H1 (cell line): ENCODE measurements around the gene RPL3. TPM values are rescaled to one million over a fixed set of nuclear protein-coding genes. Genes with fewer than 3 reads are reported as not detected.

Experiments used
- CTCF ChIA-PET: fragments of 300-600 bp; sonication (Branson Sonifier 250); formaldehyde crosslinking; loops from one replicate; lab custom pipeline; 2021; ENCODE audit not compliant: partially characterized antibody; lab: Charles Lee
- POLR2A ChIA-PET: fragments of 300-600 bp; sonication (Branson Sonifier 250); formaldehyde crosslinking; loops from one replicate; lab custom pipeline; 2021; ENCODE audit warnings: inconsistent platforms; ENCODE audit not compliant: partially characterized antibody; lab: Charles Lee
- DNase-seq, 2 experiments: peaks; one replicate each; pipeline versions ENCODE4 v3.0.0 to v3.0.0-alpha.2; 2010 to 2022; ENCODE audit warnings: low spot score in 2 of 2, low read depth in 1 of 2, mixed read lengths in 1 of 2
- FAIRE-seq: peaks from 2 replicates; lab custom pipeline; 2011; peaks lifted over from hg19 to GRCh38; lab: Jason Lieb, UNC
- H2AFZ ChIP-seq: 2 replicates; pipeline ENCODE4 v1.8.1; 2012; ENCODE audit warnings: low read length, inconsistent platforms
- H2AK5ac ChIP-seq: 2 replicates; pipeline ENCODE4 v1.6.1; 2013; ENCODE audit warnings: low read depth, low read length
- H2BK120ac ChIP-seq: replicated peaks from 2 replicates; pipeline ENCODE3; 2013; ENCODE audit warnings: low read depth, low read length, inconsistent platforms
- H2BK12ac ChIP-seq: 2 replicates; pipeline ENCODE4 v1.6.1; 2013; ENCODE audit warnings: low read depth, low read length
- H2BK15ac ChIP-seq: 2 replicates; pipeline ENCODE4 v1.6.1; 2013; ENCODE audit warnings: low read length
- H2BK20ac ChIP-seq: 2 replicates; pipeline ENCODE4 v1.6.1; 2013; ENCODE audit warnings: low read length
- H2BK5ac ChIP-seq: 2 replicates; pipeline ENCODE4 v1.6.1; 2013; ENCODE audit warnings: low read depth, low read length
- H3K14ac ChIP-seq: 2 replicates; pipeline ENCODE4 v1.6.1; 2013; ENCODE audit warnings: inconsistent platforms; ENCODE audit not compliant: insufficient read length
- H3K18ac ChIP-seq: 2 replicates; pipeline ENCODE4 v1.6.1; 2013; ENCODE audit warnings: low read length; ENCODE audit errors: extremely low read depth
- H3K23ac ChIP-seq: 2 replicates; pipeline ENCODE4 v1.6.1; 2013; ENCODE audit warnings: inconsistent platforms; ENCODE audit not compliant: insufficient read length
- H3K23me2 ChIP-seq: 2 replicates; pipeline ENCODE4 v1.6.1; 2013; ENCODE audit warnings: low read depth, low read length
- H3K27ac ChIP-seq: 2 replicates; pipeline ENCODE4 v1.6.1; 2011; ENCODE audit warnings: low read depth, low read length, inconsistent platforms
- H3K27me3 ChIP-seq, 4 experiments: replicated peaks in 1 of 4; 1 replicate in 1 of 4; 2 replicates in 3 of 4; pipeline versions ENCODE4 v1.6.1 to v1.8.1; 2011 to 2013; ENCODE audit warnings: low read length in 3 of 4, mild to moderate bottlenecking in 3 of 4, inconsistent platforms in 2 of 4, mixed read lengths in 2 of 4, moderate library complexity in 1 of 4; ENCODE audit not compliant: control insufficient read depth in 3 of 4, insufficient read depth in 3 of 4; ENCODE audit errors: extremely low read depth in 1 of 4
- H3K36me3 ChIP-seq, 4 experiments: 2 replicates each; pipeline versions ENCODE4 v1.6.1 to v1.8.1; 2011 to 2013; ENCODE audit warnings: mild to moderate bottlenecking in 4 of 4, low read length in 3 of 4, moderate library complexity in 2 of 4, control low read depth in 1 of 4, inconsistent platforms in 1 of 4; ENCODE audit not compliant: insufficient read depth in 4 of 4, control insufficient read depth in 2 of 4
- H3K4ac ChIP-seq: replicated peaks from 2 replicates; pipeline ENCODE3; 2013; ENCODE audit warnings: low read length, low read depth, mixed read lengths, inconsistent platforms; ENCODE audit not compliant: insufficient read length
- H3K4me1 ChIP-seq, 4 experiments: replicated peaks in 1 of 4; 1 replicate in 1 of 4; 2 replicates in 3 of 4; pipeline versions ENCODE4 v1.6.1 to v1.8.1; 2011 to 2013; ENCODE audit warnings: low read length in 3 of 4, inconsistent platforms in 2 of 4, mixed read lengths in 1 of 4; ENCODE audit not compliant: insufficient read depth in 4 of 4, control insufficient read depth in 3 of 4
- H3K4me2 ChIP-seq, 2 experiments: 2 replicates each; pipeline versions ENCODE4 v1.6.1 to v1.8.1; 2011 to 2013; ENCODE audit warnings: low read depth in 2 of 2, low read length in 2 of 2, control low read depth in 1 of 2, inconsistent platforms in 1 of 2, mild to moderate bottlenecking in 1 of 2; ENCODE audit not compliant: insufficient read depth in 1 of 2
- H3K4me3 ChIP-seq, 4 experiments: fragments of 200-600, 300-600 bp in 1 of 4; sonication (generic), shearing (Covaris generic), sonication (Bioruptor Twin) in 1 of 4; 2 replicates each; pipeline versions ENCODE4 v1.5.1 to v1.8.1; 2011 to 2016; ENCODE audit warnings: low read length in 4 of 4, low read depth in 3 of 4, control low read depth in 2 of 4, inconsistent platforms in 2 of 4, mild to moderate bottlenecking in 2 of 4, mixed read lengths in 1 of 4, moderate library complexity in 1 of 4; ENCODE audit not compliant: insufficient read depth in 2 of 4; ENCODE audit errors: extremely low read depth in 1 of 4
- H3K56ac ChIP-seq: replicated peaks from 2 replicates; pipeline ENCODE3; 2013; ENCODE audit warnings: low read depth, mild to moderate bottlenecking, mixed read lengths, low read length, inconsistent platforms; ENCODE audit not compliant: insufficient read length
- H3K79me1 ChIP-seq: 2 replicates; pipeline ENCODE4 v1.6.1; 2013; ENCODE audit warnings: low read depth, low read length, control low read depth
- H3K79me2 ChIP-seq, 2 experiments: 2 replicates each; pipeline versions ENCODE4 v1.6.1 to v1.8.1; 2012 to 2013; ENCODE audit warnings: low read length in 2 of 2, mild to moderate bottlenecking in 2 of 2, inconsistent platforms in 1 of 2; ENCODE audit not compliant: insufficient read depth in 2 of 2, control insufficient read depth in 1 of 2
- H3K9ac ChIP-seq, 4 experiments: replicated peaks in 1 of 4; 1 replicate in 1 of 4; 2 replicates in 3 of 4; pipeline versions ENCODE4 v1.6.1 to v1.8.1; 2011 to 2013; ENCODE audit warnings: low read depth in 3 of 4, low read length in 3 of 4, control low read depth in 2 of 4, mild to moderate bottlenecking in 2 of 4, moderate library complexity in 2 of 4, inconsistent platforms in 1 of 4; ENCODE audit errors: extremely low read depth in 1 of 4
- H3K9me3 ChIP-seq, 2 experiments: 2 replicates each; pipeline versions ENCODE4 v1.6.1 to v1.8.1; 2012 to 2013; ENCODE audit warnings: mild to moderate bottlenecking in 2 of 2, moderate library complexity in 2 of 2, control low read depth in 1 of 2, inconsistent platforms in 1 of 2, low read depth in 1 of 2, low read length in 1 of 2, mixed read lengths in 1 of 2; ENCODE audit not compliant: insufficient read depth in 2 of 2
- H4K20me1 ChIP-seq, 2 experiments: replicated peaks in 1 of 2; 2 replicates each; pipeline versions ENCODE3 to v1.8.1; 2011 to 2013; ENCODE audit warnings: inconsistent platforms in 2 of 2, low read length in 2 of 2, mild to moderate bottlenecking in 1 of 2; ENCODE audit not compliant: insufficient read depth in 2 of 2, control insufficient read depth in 1 of 2
- H4K5ac ChIP-seq: 2 replicates; pipeline ENCODE4 v1.6.1; 2013; ENCODE audit warnings: low read length, low read depth, mixed read lengths, inconsistent platforms; ENCODE audit not compliant: insufficient read length
- H4K8ac ChIP-seq: 2 replicates; pipeline ENCODE4 v1.8.0; 2013; ENCODE audit warnings: mild to moderate bottlenecking, moderate library complexity, low read length, inconsistent platforms; ENCODE audit not compliant: insufficient read depth; ENCODE audit errors: extremely low read depth
- H4K91ac ChIP-seq: replicated peaks from 2 replicates; pipeline ENCODE3; 2013; ENCODE audit warnings: low read length, mixed read lengths, inconsistent platforms; ENCODE audit not compliant: insufficient read length
- ASH2L ChIP-seq: fragments of 200-600, 300-600 bp; sonication (generic); IDR thresholded peaks from one replicate; pipeline ENCODE4 v1.7.1; 2017; ENCODE audit warnings: low read length
- CBX5 ChIP-seq: fragments of 300-800, 300-1000 bp; sonication (generic); IDR thresholded peaks from 2 replicates; pipeline ENCODE4 v1.7.1; 2016; ENCODE audit warnings: antibody characterized with exemption, low read length, low read depth
- CTBP2 ChIP-seq: IDR thresholded peaks from 2 replicates; pipeline ENCODE4 v1.7.0; 2011; ENCODE audit warnings: borderline replicate concordance, mild to moderate bottlenecking, moderate library complexity, mixed read lengths, low read length; ENCODE audit not compliant: insufficient read depth, insufficient read length
- GTF2F1 ChIP-seq: IDR thresholded peaks from 2 replicates; pipeline ENCODE4 v1.6.1; 2012; ENCODE audit warnings: low read depth, low read length, improper control_type of control experiment, borderline replicate concordance
- JUN ChIP-seq: IDR thresholded peaks from 2 replicates; pipeline ENCODE4 v1.6.1; 2011; ENCODE audit warnings: low read depth, mild to moderate bottlenecking, improper control_type of control experiment, low read length
- RBBP5 ChIP-seq: IDR thresholded peaks from 2 replicates; pipeline ENCODE4 v1.7.1; 2012; ENCODE audit warnings: low read depth, mild to moderate bottlenecking, inconsistent platforms, low read length, moderate library complexity, borderline replicate concordance
- SIX5 ChIP-seq: IDR thresholded peaks from 2 replicates; pipeline ENCODE4 v1.6.1; 2011; ENCODE audit warnings: mild to moderate bottlenecking, low read depth, low read length
- ZNF274 ChIP-seq: IDR thresholded peaks from 2 replicates; pipeline ENCODE4 v1.7.0; 2012; ENCODE audit warnings: low read length, borderline replicate concordance; ENCODE audit errors: extremely low read depth
- WGBS, 2 experiments: shearing (Covaris generic) in 1 of 2; methylation state at CpG; one replicate each; pipeline versions ENCODE4 v1.1.6 to v1.1.7; 2013 to 2015; ENCODE audit warnings: low lambda C conversion rate in 2 of 2, mixed read lengths in 2 of 2, inconsistent platforms in 1 of 2, low coverage in 1 of 2, missing lambda C conversion rate in 1 of 2; ENCODE audit not compliant: insufficient replicate concordance in 2 of 2, insufficient coverage in 1 of 2, insufficient read length in 1 of 2; ENCODE audit errors: extremely low coverage in 1 of 2, missing lambda C conversion rate in 1 of 2; 5-methylcytosine and 5-hydroxymethylcytosine counted together
- polyA plus RNA-seq, 7 experiments: library from polyadenylated mRNA; depleted of rRNA in 3 of 7; stranded (reverse) in 5 of 7; unstranded in 2 of 7; fragments of >200 nt in 5 of 7; fragments of 200-250 nt in 2 of 7; gene quantifications; 1 replicate in 5 of 7; 2 replicates in 1 of 7; 4 replicates in 1 of 7; pipeline versions ENCODE4 v1.2.1 to v1.2.3, GENCODE V29; 2011 to 2013; ENCODE audit warnings: missing spikeins in 2 of 7, mixed read lengths in 2 of 7
- total RNA-seq: library from RNA; stranded (reverse); fragmentation: NEBNext Ultra II Directional; extraction: Animal tissue kit (Norgen Biotek cat#: 25700); gene quantifications from 2 replicates; pipeline ENCODE4 v1.2.1, GENCODE V29; 2021
- TF ChIP-seq, protein P1 (sequence below): IDR thresholded peaks from 2 replicates; pipeline ENCODE4 v1.6.1; 2012; ENCODE audit warnings: low read length, inconsistent platforms
- TF ChIP-seq, protein P2 (sequence below): IDR thresholded peaks from 2 replicates; pipeline ENCODE4 v1.6.1; 2012; ENCODE audit warnings: inconsistent platforms

The RPL3 gene
- total and polyA plus RNA-seq, 2 of the 8 experiments (the other 6 are each of a cell fraction or from before 2014, with no cell fraction given), result 2,865 to 5,466 TPM

DNA sequence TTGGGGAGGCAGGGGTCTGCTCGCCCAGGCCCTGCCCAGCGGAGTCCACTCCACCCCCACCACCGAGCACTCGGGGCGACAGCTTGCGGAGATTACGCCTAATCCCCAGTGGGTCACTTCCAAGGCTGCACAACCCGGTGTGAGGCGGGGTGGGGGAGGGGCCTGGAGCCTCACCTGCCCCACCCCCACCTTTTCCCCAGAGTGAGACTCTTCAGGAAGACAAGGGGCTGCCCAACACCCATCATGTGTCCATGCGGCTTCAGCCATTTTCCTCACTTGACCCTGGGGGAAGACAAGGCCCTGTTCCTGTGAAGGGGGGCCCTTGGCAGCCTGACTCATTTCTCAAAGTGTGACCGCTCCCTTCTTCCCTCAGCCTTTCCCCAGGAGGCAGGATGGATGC is 42.8 kb upstream of the RPL3 start:
- Histone ChIP-seq H4K91ac (peak overlapping the region; percentile 76), H2AFZ (no peak overlapping the region), H2BK15ac (peak overlapping the region; percentile 61; the same call in 1 of the 2 replicates), H4K8ac (no peak overlapping the region), H2AK5ac (peak overlapping the region; percentile 86; the same call in 1 of the 2 replicates), H3K9ac (no peak overlapping the region; a peak in 1 of 7 replicates), H3K27ac (peak overlapping the region; percentile 12; the same call in 1 of the 2 replicates), H4K20me1 (peaks cover 5 to 8% of the 10 kb centered on the region in 2 experiments), H3K27me3 (0 out of 7 replicates have a peak, but pooled peaks cover 0 to 2% (median 0%) of the 10 kb centered on the region in 4 experiments), H3K23ac (no peak overlapping the region), H2BK5ac (peak overlapping the region; percentile 49; the same call in 1 of the 2 replicates), H2BK20ac (no peak overlapping the region), H2BK12ac (peak overlapping the region; percentile 77; the same call in 1 of the 2 replicates), H3K56ac (no peak overlapping the region), H3K9me3 (no peaks in the 10 kb centered on the region), H3K4me2 (peak overlapping the region; percentile 21 to 40; a peak in 3 of 4 replicates), H3K4me1 (peaks cover 4 to 39% (median 26%) of the 10 kb centered on the region in 4 experiments), H2BK120ac (no peak overlapping the region), H4K5ac (peak overlapping the region; percentile 12), H3K79me2 (peaks cover 0 to 4% of the 10 kb centered on the region in 2 experiments; a peak in 1 of 4 replicates), H3K14ac (no peak overlapping the region), H3K18ac (peak overlapping the region; percentile 68; the same call in 1 of the 2 replicates), H3K4me3 (no peak overlapping the region), H3K79me1 (peaks cover 6% of the 10 kb centered on the region; the same call in 1 of the 2 replicates), H3K36me3 (peaks cover 0 to 5% (median 0%) of the 10 kb centered on the region in 4 experiments; a peak in 2 of 8 replicates), H3K23me2 (no peaks in the 10 kb centered on the region), H3K4ac (peak overlapping the region; percentile 19)
- ChIA-PET POLR2A (interaction anchor here (0.7 to 22.5 kb wide), 4 partner anchors 10 to 47 kb away, joined by 3 to 413 read pairs (median 3); partner anchors contain the start of gene RPL3), CTCF (interaction anchor here (1.1 to 2.1 kb wide), 3 partner anchors 16 to 38 kb away, joined by 5 to 7 read pairs (median 5); partner anchors contain the start of gene TAB1)
- FAIRE-seq, result no peak
- no peak for DNase-seq
- WGBS, 2 experiments, result 55% methylated on average over 9 of the region's 11 CpGs; no CpG with 5 or more reads in 1 of the 2 experiments
- TF ChIP-seq CTBP2, result no peak
- TF ChIP-seq GTF2F1, result no peak
- TF ChIP-seq, protein P1, sequence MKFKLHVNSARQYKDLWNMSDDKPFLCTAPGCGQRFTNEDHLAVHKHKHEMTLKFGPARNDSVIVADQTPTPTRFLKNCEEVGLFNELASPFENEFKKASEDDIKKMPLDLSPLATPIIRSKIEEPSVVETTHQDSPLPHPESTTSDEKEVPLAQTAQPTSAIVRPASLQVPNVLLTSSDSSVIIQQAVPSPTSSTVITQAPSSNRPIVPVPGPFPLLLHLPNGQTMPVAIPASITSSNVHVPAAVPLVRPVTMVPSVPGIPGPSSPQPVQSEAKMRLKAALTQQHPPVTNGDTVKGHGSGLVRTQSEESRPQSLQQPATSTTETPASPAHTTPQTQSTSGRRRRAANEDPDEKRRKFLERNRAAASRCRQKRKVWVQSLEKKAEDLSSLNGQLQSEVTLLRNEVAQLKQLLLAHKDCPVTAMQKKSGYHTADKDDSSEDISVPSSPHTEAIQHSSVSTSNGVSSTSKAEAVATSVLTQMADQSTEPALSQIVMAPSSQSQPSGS, result no peak
- no peak for TF ChIP-seq JUN
- no peak for TF ChIP-seq SIX5
- no peak for TF ChIP-seq ZNF274
- TF ChIP-seq RBBP5, result peak; percentile 90
- peak; percentile 77 for TF ChIP-seq ASH2L
- TF ChIP-seq CBX5, result no peak
- TF ChIP-seq, protein P2, sequence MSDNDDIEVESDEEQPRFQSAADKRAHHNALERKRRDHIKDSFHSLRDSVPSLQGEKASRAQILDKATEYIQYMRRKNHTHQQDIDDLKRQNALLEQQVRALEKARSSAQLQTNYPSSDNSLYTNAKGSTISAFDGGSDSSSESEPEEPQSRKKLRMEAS, result peak; percentile 28; the same call in 1 of the 2 replicates
